Measurements from ENCODE around the gene PPP4R3A. TPM values are rescaled to one million over a fixed set of nuclear protein-coding genes. Genes with fewer than 3 reads are reported as not detected.

Gene PPP4R3A
- polyA plus RNA-seq, 1 donor (not counting 4 experiments of a cell fraction or from before 2014, with no cell fraction given), result 53.8 TPM

DNA sequence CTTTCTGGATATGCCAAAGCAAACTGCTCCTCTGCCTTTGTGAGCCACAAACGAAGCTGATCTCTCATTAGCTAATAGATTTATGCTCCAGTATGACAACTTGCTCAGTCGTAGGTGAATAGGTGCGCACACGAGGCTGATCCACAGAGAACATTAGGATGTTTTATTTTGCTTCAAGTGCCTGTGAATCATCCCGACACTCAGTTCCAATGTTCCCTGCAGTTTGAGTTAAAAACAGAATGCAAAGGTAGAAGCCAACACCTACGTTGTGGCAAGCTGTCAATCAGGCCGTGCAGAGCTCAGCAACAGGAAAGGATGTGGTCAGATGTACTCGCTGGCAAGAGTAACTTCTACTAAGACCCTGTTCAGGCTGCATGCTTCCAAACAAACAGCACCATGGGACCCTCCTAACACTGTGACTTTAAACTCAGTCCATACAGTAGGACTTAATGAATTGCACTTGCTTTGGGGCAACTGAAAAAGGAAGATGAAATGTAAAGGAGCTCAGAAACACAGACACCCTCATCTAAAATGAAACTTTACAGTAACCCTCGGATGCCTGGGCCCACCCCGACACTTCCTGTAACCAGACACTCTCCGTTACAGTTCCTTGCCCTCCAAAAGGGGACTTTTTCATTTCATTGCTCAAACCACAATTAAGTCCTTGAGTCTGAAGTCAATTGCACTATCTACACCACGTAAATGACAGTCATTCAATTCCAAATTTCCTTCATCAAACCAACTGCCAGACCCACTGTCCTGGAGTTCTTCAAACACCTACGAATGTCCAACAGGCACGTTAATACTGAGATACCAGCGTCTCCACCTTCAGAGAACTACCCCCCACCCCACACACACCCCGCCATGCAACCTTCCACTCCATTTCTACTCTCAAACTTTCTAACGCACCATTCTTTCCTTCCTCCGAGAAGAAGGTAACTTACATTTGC is 94.0 kb downstream of the PPP4R3A start:
- H3K9ac ChIP-seq (ENCODE audit: control insufficient read depth, extremely low read depth, insufficient read depth, low read length), result peak overlapping the region; percentile 44
- no peaks in the 10 kb centered on the region for H3K9me1 ChIP-seq (ENCODE audit: control insufficient read depth, extremely low read depth, insufficient read depth, low read length)
- H3K79me2 ChIP-seq (ENCODE audit: control insufficient read depth, insufficient read depth, low read length), result no peaks in the 10 kb centered on the region
- peak overlapping the region; percentile 12 for H3K27ac ChIP-seq (ENCODE audit: control insufficient read depth, insufficient read depth, low read length)
- peak; percentile 87 for FAIRE-seq
- H3K4me3 ChIP-seq (ENCODE audit: control insufficient read depth in 2 of 3, extremely low read depth in 1 of 3, insufficient read depth in 2 of 3, low read depth in 1 of 3, low read length in 3 of 3), result peak overlapping the region; percentile 51 to 68 (median 68)
- H3K9me3 ChIP-seq (ENCODE audit: control insufficient read depth, low read depth, low read length), result no peaks in the 10 kb centered on the region
- no peaks in the 10 kb centered on the region for H3K27me3 ChIP-seq (ENCODE audit: control insufficient read depth, extremely low read depth, insufficient read depth, low read length)
- H2AFZ ChIP-seq (ENCODE audit: control insufficient read depth, low read length), result peak overlapping the region; percentile 17
- H3K4me2 ChIP-seq (ENCODE audit: control insufficient read depth, extremely low read depth, insufficient read depth, low read depth, low read length), result peak overlapping the region; percentile 66
- no peak for DNase-seq (ENCODE audit: low read depth, low spot score)
- dilution Hi-C loops (cut with MboI; ENCODE audit: extremely low pct_ligation_motif_present, low sequenced_read_pairs), result no loop called here
- TF ChIP-seq EZH2 (IDR thresholded peaks at IDR 0.05; ENCODE audit: low read length), result no peak
- TF ChIP-seq, protein P1, sequence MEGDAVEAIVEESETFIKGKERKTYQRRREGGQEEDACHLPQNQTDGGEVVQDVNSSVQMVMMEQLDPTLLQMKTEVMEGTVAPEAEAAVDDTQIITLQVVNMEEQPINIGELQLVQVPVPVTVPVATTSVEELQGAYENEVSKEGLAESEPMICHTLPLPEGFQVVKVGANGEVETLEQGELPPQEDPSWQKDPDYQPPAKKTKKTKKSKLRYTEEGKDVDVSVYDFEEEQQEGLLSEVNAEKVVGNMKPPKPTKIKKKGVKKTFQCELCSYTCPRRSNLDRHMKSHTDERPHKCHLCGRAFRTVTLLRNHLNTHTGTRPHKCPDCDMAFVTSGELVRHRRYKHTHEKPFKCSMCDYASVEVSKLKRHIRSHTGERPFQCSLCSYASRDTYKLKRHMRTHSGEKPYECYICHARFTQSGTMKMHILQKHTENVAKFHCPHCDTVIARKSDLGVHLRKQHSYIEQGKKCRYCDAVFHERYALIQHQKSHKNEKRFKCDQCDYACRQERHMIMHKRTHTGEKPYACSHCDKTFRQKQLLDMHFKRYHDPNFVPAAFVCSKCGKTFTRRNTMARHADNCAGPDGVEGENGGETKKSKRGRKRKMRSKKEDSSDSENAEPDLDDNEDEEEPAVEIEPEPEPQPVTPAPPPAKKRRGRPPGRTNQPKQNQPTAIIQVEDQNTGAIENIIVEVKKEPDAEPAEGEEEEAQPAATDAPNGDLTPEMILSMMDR (optimal IDR thresholded peaks at IDR 0.05 in 1 of 3, IDR thresholded peaks at IDR 0.05 in 1 of 3, conservative IDR thresholded peaks at IDR 0.05 in 1 of 3; ENCODE audit: extremely low read depth in 1 of 3, insufficient read depth in 2 of 3, low read length in 3 of 3), result no peak
- H3K4me1 ChIP-seq (ENCODE audit: control insufficient read depth, extremely low read depth, insufficient read depth, low read length), result peaks cover 22% of the 10 kb centered on the region
- no peaks in the 10 kb centered on the region for H3K36me3 ChIP-seq (ENCODE audit: control insufficient read depth in 2 of 2, extremely low read depth in 1 of 2, insufficient read depth in 2 of 2, low read length in 2 of 2)
- no peaks in the 10 kb centered on the region for H4K20me1 ChIP-seq (ENCODE audit: control insufficient read depth, extremely low read depth, insufficient read depth, low read length)

- H3K27ac ChIP-seq (ENCODE audit: control insufficient read depth, insufficient read depth, low read length), result no peak overlapping the region
- H3K4me3 ChIP-seq (ENCODE audit: control insufficient read depth in 2 of 3, extremely low read depth in 1 of 3, insufficient read depth in 2 of 3, low read depth in 1 of 3, low read length in 3 of 3), result no peak overlapping the region
- H3K9me1 ChIP-seq (ENCODE audit: control insufficient read depth, extremely low read depth, insufficient read depth, low read length), result no peaks in the 10 kb centered on the region
- FAIRE-seq, result no peak
- no peaks in the 10 kb centered on the region for H3K79me2 ChIP-seq (ENCODE audit: control insufficient read depth, insufficient read depth, low read length)
- H2AFZ ChIP-seq (ENCODE audit: control insufficient read depth, low read length), result no peak overlapping the region
- H3K4me1 ChIP-seq (ENCODE audit: control insufficient read depth, extremely low read depth, insufficient read depth, low read length), result peaks cover 22% of the 10 kb centered on the region
- no peak overlapping the region for H3K4me2 ChIP-seq (ENCODE audit: control insufficient read depth, extremely low read depth, insufficient read depth, low read depth, low read length)
- H3K36me3 ChIP-seq (ENCODE audit: control insufficient read depth in 2 of 2, extremely low read depth in 1 of 2, insufficient read depth in 2 of 2, low read length in 2 of 2), result no peaks in the 10 kb centered on the region
- dilution Hi-C loops (cut with MboI; ENCODE audit: extremely low pct_ligation_motif_present, low sequenced_read_pairs), result no loop called here
- DNase-seq (ENCODE audit: low read depth, low spot score), result no peak
- no peak for TF ChIP-seq EZH2 (IDR thresholded peaks at IDR 0.05; ENCODE audit: low read length)
- TF ChIP-seq, protein P1 (optimal IDR thresholded peaks at IDR 0.05 in 1 of 3, IDR thresholded peaks at IDR 0.05 in 1 of 3, conservative IDR thresholded peaks at IDR 0.05 in 1 of 3; ENCODE audit: extremely low read depth in 1 of 3, insufficient read depth in 2 of 3, low read length in 3 of 3), result no peak
- no peak overlapping the region for H3K9ac ChIP-seq (ENCODE audit: control insufficient read depth, extremely low read depth, insufficient read depth, low read length)
- no peaks in the 10 kb centered on the region for H3K27me3 ChIP-seq (ENCODE audit: control insufficient read depth, extremely low read depth, insufficient read depth, low read length)
- H4K20me1 ChIP-seq (ENCODE audit: control insufficient read depth, extremely low read depth, insufficient read depth, low read length), result no peaks in the 10 kb centered on the region
- no peaks in the 10 kb centered on the region for H3K9me3 ChIP-seq (ENCODE audit: control insufficient read depth, low read depth, low read length)
These were observed 95.7 kb downstream of the PPP4R3A start for GRCh38 chr14:91414475-91414833.

Data from keratinocyte (primary cell).